Hair follicular keratinocyte (primary cell): ENCODE results near the gene FBRSL1. TPM values are rescaled to one million over a fixed set of nuclear protein-coding genes. Genes with fewer than 3 reads are reported as not detected.

ENCODE experiments used
- total RNA-seq: library from RNA; depleted of rRNA; stranded (reverse); fragments of >200 nt; gene quantifications from 2 replicates; pipeline ENCODE4 v1.2.3, GENCODE V29; 2015

Gene FBRSL1
- total RNA-seq, result 23.5 and 27.3 TPM in 2 replicates

DNA sequence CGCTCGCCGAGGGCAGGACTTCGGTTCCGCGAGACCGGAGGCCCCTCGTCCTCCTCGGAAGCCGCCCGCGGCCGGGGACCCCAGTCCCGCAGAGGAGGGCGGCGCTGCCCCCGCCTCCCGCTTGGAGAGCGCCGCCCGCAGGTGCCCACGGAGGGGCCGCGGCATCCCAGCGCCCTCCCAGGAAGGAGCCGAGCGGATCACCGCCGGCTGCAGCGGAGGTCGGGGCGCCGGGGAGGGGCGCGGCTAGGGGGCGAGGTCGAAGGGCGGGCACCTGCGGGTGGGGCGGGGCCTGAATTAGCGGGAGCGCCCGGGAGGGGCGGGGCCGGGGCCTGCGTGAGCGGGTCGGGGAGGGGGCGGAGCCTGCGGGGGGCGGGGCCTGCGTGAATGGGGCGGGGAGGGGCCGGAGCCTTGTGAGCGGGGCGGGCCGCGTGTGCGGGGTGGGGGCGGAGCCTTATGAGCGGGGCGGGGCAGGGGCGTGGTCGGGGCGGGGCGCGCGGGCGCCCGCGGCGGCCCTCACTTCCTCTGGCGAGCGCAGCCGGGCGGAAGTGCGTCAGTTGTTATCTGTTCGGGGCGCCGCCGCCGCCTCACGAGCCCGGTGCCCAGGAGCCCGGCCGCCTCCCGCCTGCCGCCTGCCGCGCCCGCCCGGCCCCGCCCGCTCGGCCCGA, at the start of gene FBRSL1:
Gene FBRSL1 (plus strand): TSS at position 550 of the 665 bp plus-strand sequence.

Other genes with a start within 250 kb of the FBRSL1 start
- not detected in 2 replicates for gene GALNT9, start 160.6 kb upstream of the FBRSL1 start, total RNA-seq
- not detected in 2 replicates for gene LRCOL1, start 120.4 kb downstream of the FBRSL1 start, total RNA-seq
- not detected in 2 replicates for gene P2RX2, start 128.6 kb downstream of the FBRSL1 start, total RNA-seq
- gene POLE, start 197.2 kb downstream of the FBRSL1 start, total RNA-seq, result 19.7 and 20.1 TPM in 2 replicates
- 40.2 and 44.5 TPM in 2 replicates for gene PXMP2, start 197.4 kb downstream of the FBRSL1 start, total RNA-seq
- 46.9 and 88.0 TPM in 2 replicates for gene PGAM5, start 220.7 kb downstream of the FBRSL1 start, total RNA-seq